Pancreas (tissue), 10 donors: ENCODE results near the gene AADACL3. TPM values are rescaled to one million over a fixed set of nuclear protein-coding genes. Genes with fewer than 3 reads are reported as not detected.
"Not testable (repeated sequence)": the region's sequence is repeated elsewhere in the genome, so short reads cannot be mapped to it uniquely, and the experiment has no call there.

Experiments
- ATAC-seq, 4 donors: fragments of 200-7000 bp; cut with Tn5 transposase; one replicate each; pipeline versions ENCODE4 v1.8.0 to v1.9.1; 2020; ENCODE audit warnings: mild to moderate bottlenecking in 4 of 4, moderate library complexity in 4 of 4
- DNase-seq, 6 donors: peaks; one replicate each; pipeline ENCODE4 v3.0.0-alpha.2; 2020
- FAIRE-seq: peaks from 2 replicates; lab custom pipeline; 2012; peaks lifted over from hg19 to GRCh38; lab: Jason Lieb, UNC
- H3K27ac ChIP-seq, 4 donors: fragments of 200-600 bp; sonication (generic); 1 replicate in 3 of 4; 2 replicates in 1 of 4; pipeline versions ENCODE4 v1.5.0 to v1.8.0; 2020
- H3K27me3 ChIP-seq, 4 donors: fragments of 200-600 bp; one replicate each; pipeline ENCODE4 v1.8.0; 2021
- H3K36me3 ChIP-seq, 3 donors: fragments of 200-600 bp; sonication (generic) in 1 of 3; one replicate each; pipeline versions ENCODE4 v1.5.0 to v1.8.0; 2020 to 2021
- H3K4me1 ChIP-seq, 3 donors: fragments of 200-600 bp; one replicate each; pipeline ENCODE4 v1.8.0; 2021
- H3K4me3 ChIP-seq, 4 donors: fragments of 200-600 bp; sonication (generic) in 2 of 4; one replicate each; pipeline versions ENCODE4 v1.5.0 to v1.8.0; 2020 to 2021
- H3K9me3 ChIP-seq, 4 donors: fragments of 200-600 bp; one replicate each; pipeline ENCODE4 v1.8.0; 2021
- WGBS, 2 donors: extraction: QIAGEN DNeasy Blood & Tissue Kit; methylation state at CpG; one replicate each; pipeline ENCODE4 v1.1.7; 2013; 5-methylcytosine and 5-hydroxymethylcytosine counted together
- intact Hi-C, 3 donors: fragments of 100-400 bp; cut with DNase I; formaldehyde crosslinking; loops; one replicate each; pipeline versions ENCODE4 v1.11.1 to v1.14.2; 2022
- polyA plus RNA-seq, 2 donors: library from polyadenylated mRNA; stranded (reverse); fragments of 200-250 nt; gene quantifications; one replicate each; pipeline ENCODE4 v1.2.3, GENCODE V29; 2013
- total RNA-seq, 6 donors: library from RNA; stranded (reverse); fragmentation: NEBNext Ultra II Directional in 4 of 6; extraction: Animal tissue kit (Norgen Biotek cat#: 25700) in 4 of 6; gene quantifications; one replicate each; pipeline versions ENCODE4 v1.2.1 to v1.2.4, GENCODE V29; 2021 to 2023
- TF ChIP-seq, protein P1 (sequence below), 4 donors: fragments of 200-600 bp; sonication (generic) in 3 of 4; IDR thresholded peaks; one replicate each; pipeline versions ENCODE4 v1.5.0 to v1.8.0; 2021; ENCODE audit warnings: antibody characterized with exemption in 4 of 4
- donor health status: healthy with polysubstance abuse.
- donor health status: DM: no; HTN: no; CAD: no; lungs with moderate emphysema.
- donor health status: DM: no; HTN: no; CAD: no.
- donor health status: control.
- donor health status: control.
- donor health status: Bipolar disorder and iron deficiency.
- donor health status: DM: yes; HTN: yes; CAD: no.
- donor health status: DM: no; HTN: no; CAD: no.
- donor health status: DM: no; HTN: no; CAD: no.
- donor health status: DM: yes; HTN: yes; CAD: no.

AADACL3 gene
- total and polyA plus RNA-seq, 8 donors: 0.02 TPM; not detected in 7

DNA sequence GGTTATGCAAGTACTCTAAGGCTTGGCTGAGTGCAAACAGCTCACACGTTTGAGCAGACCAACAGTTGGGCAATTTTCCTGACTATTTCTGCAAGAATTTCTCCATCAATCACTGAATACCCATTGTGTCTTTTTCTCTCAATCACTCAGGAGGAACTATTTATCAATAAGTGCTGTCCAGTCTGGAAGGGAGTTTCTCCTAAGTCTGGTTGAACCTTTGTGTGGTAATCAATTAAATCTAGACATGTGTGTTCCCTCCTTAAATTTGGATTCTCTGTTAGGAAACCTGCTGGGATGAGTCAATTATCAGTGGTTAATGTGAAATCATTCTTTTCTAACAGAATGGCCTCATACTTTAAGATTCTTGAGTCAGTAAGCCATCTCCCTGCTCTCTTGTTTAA, 6.8 kb upstream of the AADACL3 start:
- 19 to 24% methylated on average over 1 of the region's 1 CpG for WGBS, 2 donors
- ATAC-seq (no peak), DNase-seq (no peak), FAIRE-seq (no peak)
- Histone ChIP-seq H3K27ac (no peak overlapping the region), H3K4me3 (no peak overlapping the region), H3K9me3 (no peaks in the 10 kb centered on the region), H3K4me1 (no peaks in the 10 kb centered on the region), H3K36me3 (no peaks in the 10 kb centered on the region), H3K27me3 (no peaks in the 10 kb centered on the region)
- intact Hi-C loops: no loop called here
- TF ChIP-seq, protein P1, sequence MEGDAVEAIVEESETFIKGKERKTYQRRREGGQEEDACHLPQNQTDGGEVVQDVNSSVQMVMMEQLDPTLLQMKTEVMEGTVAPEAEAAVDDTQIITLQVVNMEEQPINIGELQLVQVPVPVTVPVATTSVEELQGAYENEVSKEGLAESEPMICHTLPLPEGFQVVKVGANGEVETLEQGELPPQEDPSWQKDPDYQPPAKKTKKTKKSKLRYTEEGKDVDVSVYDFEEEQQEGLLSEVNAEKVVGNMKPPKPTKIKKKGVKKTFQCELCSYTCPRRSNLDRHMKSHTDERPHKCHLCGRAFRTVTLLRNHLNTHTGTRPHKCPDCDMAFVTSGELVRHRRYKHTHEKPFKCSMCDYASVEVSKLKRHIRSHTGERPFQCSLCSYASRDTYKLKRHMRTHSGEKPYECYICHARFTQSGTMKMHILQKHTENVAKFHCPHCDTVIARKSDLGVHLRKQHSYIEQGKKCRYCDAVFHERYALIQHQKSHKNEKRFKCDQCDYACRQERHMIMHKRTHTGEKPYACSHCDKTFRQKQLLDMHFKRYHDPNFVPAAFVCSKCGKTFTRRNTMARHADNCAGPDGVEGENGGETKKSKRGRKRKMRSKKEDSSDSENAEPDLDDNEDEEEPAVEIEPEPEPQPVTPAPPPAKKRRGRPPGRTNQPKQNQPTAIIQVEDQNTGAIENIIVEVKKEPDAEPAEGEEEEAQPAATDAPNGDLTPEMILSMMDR (IDR thresholded peaks at IDR 0.05): no peak

DNA sequence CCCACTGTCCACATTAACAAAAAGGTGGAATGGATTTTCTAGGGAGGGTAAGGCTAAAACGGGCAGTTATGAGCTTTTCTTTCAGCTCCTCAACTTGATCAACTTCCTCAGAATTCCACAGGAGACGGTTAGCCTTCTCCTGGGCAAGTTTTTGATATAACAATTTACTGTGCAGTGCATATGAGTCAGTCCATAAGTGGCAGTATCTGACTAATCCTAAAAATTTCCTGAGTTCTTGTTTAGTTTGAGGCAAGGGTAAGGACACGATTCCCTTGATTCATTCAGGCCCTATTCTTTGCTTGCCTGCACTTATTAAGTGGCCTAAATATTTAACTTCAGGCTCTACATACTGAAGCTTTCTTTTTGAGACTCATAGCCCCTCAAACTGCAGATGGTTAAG, 6.2 kb upstream of the AADACL3 start:
- Histone ChIP-seq H3K9me3 (no peaks in the 10 kb centered on the region), H3K27me3 (no peaks in the 10 kb centered on the region), H3K27ac (no peak overlapping the region), H3K36me3 (no peaks in the 10 kb centered on the region), H3K4me3 (no peak overlapping the region), H3K4me1 (no peaks in the 10 kb centered on the region)
- TF ChIP-seq, protein P1 (IDR thresholded peaks at IDR 0.05): no peak
- FAIRE-seq: no peak
- intact Hi-C loops: no loop called here
- WGBS, 2 donors: 63 to 66% methylated on average over 3 of the region's 3 CpGs
- no peak for DNase-seq
- ATAC-seq: no peak

DNA sequence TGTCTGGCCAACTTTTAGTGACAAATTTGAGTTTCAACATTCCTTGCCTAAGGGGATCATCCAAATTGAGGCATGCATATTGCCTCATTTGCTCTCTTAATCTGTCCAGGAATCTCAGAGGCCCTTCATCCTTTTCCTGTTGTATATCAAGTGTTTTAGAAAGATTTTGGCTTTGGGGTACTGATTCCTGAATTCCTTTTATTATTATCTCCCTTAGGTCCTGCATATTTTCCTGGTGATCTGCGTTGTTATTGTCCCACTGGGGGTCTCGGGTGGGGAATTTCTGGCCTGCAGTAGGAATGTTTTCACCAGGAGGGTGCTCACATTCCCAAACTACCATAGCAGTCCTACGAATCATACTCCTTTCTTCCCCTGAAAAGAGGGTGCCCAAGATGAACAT, 4.4 kb upstream of the AADACL3 start:
- DNase-seq (no peak), ATAC-seq (no peak), FAIRE-seq (no peak)
- Histone ChIP-seq H3K4me3 (no peak overlapping the region), H3K9me3 (no peaks in the 10 kb centered on the region), H3K36me3 (no peaks in the 10 kb centered on the region), H3K27ac (no peak overlapping the region), H3K27me3 (no peaks in the 10 kb centered on the region), H3K4me1 (no peaks in the 10 kb centered on the region)
- TF ChIP-seq, protein P1 (IDR thresholded peaks at IDR 0.05): no peak
- intact Hi-C loops: no loop called here
- WGBS, 2 donors: 55 to 58% methylated on average over 3 of the region's 3 CpGs

DNA sequence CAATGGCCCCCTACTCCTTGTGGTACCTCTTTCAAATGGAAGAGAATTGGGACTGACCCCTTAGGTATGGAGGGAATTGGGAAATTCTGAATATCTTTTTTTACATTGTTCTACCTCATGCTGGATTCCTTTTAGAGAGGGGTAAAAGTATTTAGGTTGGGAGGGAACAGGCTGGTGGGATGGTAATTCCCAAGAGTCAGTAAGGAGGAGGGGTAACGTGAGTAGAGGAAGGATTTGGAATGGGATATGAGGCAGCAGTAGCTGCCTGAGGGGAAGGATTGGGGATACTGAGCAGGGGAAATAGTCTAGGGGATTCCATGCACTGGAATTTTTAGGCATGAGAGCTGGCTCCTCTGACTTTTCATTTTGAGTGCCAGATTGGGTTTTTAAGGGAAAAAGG, 3.8 kb upstream of the AADACL3 start:
- DNase-seq: no peak
- no peak for ATAC-seq
- 80 to 84% methylated on average over 1 of the region's 1 CpG for WGBS, 2 donors
- H3K27ac ChIP-seq: no peak overlapping the region
- intact Hi-C loops: no loop called here
- H3K9me3 ChIP-seq: no peaks in the 10 kb centered on the region
- H3K27me3 ChIP-seq: no peaks in the 10 kb centered on the region
- H3K36me3 ChIP-seq: no peaks in the 10 kb centered on the region
- no peaks in the 10 kb centered on the region for H3K4me1 ChIP-seq
- TF ChIP-seq, protein P1 (IDR thresholded peaks at IDR 0.05): no peak
- H3K4me3 ChIP-seq: no peak overlapping the region
- FAIRE-seq: no peak

DNA sequence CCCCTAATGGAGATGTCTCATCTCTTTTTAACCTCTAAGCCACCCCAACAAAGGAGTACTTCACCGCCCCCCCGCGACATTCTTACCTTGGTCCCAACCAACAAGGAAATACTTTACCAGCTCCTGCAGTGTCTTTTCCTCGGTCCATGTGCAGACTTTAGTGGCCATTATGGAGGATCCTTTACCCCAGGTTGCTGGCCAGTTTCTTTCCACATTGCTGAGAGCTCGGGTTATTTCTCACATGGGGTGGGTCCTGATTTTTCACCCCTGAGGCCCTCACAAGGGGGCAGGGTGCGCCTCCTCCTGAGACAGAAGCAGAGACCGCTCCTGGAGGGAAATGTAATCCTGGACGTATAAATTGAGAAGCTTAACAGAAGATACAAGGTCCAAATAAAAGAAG, 3.0 kb upstream of the AADACL3 start:
- intact Hi-C loops: no loop called here
- TF ChIP-seq, protein P1 (IDR thresholded peaks at IDR 0.05): no peak
- no peaks in the 10 kb centered on the region for H3K4me1 ChIP-seq
- no peak overlapping the region for H3K4me3 ChIP-seq
- H3K27ac ChIP-seq: no peak overlapping the region
- no peak for ATAC-seq
- no peak for FAIRE-seq
- no peaks in the 10 kb centered on the region for H3K9me3 ChIP-seq
- DNase-seq: no peak
- H3K27me3 ChIP-seq: no peaks in the 10 kb centered on the region
- WGBS, 2 donors: 65 to 74% methylated on average over 8 of the region's 8 CpGs
- H3K36me3 ChIP-seq: no peaks in the 10 kb centered on the region

DNA sequence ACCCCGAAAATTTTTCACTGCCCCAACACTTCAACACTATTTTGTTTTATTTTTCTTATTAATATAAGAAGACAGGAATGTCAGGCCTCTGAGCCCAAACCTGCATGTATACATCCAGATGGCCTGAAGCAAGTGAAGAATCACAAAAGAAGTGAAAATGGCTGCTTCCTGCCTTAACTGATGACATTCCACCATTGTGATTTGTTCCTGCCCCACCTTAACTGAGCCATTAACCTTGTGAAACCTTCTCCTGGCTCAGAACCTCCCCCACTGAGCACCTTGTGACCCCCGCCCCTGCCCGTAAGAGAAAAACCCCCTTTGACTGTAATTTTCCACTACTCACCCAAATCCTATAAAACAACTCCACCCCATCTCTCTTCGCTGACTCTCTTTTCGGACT, 2.3 kb upstream of the AADACL3 start:
- H3K27ac ChIP-seq, H3K4me1 ChIP-seq, intact Hi-C loops, H3K36me3 ChIP-seq, ATAC-seq, H3K4me3 ChIP-seq, DNase-seq, FAIRE-seq, H3K9me3 ChIP-seq, H3K27me3 ChIP-seq: not testable (repeated sequence)
- 64 to 74% methylated on average over 5 of the region's 5 CpGs for WGBS, 2 donors
